H54 (cell line): ENCODE measurements around the gene EMID1.
"Not testable (repeated sequence)": the region's sequence is repeated elsewhere in the genome, so short reads cannot be mapped to it uniquely, and the experiment has no call there.

ENCODE experiments used
- DNase-seq: peaks from one replicate; pipeline ENCODE4 v3.0.0; 2011; ENCODE audit warnings: low spot score, mixed read lengths; ENCODE audit not compliant: insufficient read length
- FAIRE-seq: peaks from 3 replicates; lab custom pipeline; 2011; peaks lifted over from hg19 to GRCh38; lab: Jason Lieb, UNC
- POLR2A ChIP-seq: IDR thresholded peaks from 2 replicates; pipeline ENCODE4 v1.6.1; 2011; ENCODE audit warnings: low read depth, mild to moderate bottlenecking, low read length

Gene EMID1

GRCh38 chr22:29219881-29220670, 14.4 kb downstream of the EMID1 start:
- no peak for DNase-seq
- no peak for TF ChIP-seq POLR2A
- FAIRE-seq: no peak

- DNase-seq: no peak
- TF ChIP-seq POLR2A: no peak
- no peak for FAIRE-seq
Measured at GRCh38 chr22:29224121-29224858, 18.6 kb downstream of the EMID1 start.

GRCh38 chr22:29224859-29225410, 19.2 kb downstream of the EMID1 start:
- TF ChIP-seq POLR2A: no peak
- no peak for DNase-seq

GRCh38 chr22:29225422-29226090, 19.9 kb downstream of the EMID1 start:
- peak; percentile 35 for DNase-seq
- FAIRE-seq: no peak
- TF ChIP-seq POLR2A: no peak

More at GRCh38 chr22:29224859-29225410, 19.2 kb downstream of the EMID1 start:
- FAIRE-seq: no peak

- no peak for DNase-seq
- no peak for FAIRE-seq
- no peak for TF ChIP-seq POLR2A
Measured at GRCh38 chr22:29226351-29226981, 20.8 kb downstream of the EMID1 start.

GRCh38 chr22:29230972-29231875, 25.5 kb downstream of the EMID1 start:
- TF ChIP-seq POLR2A: no peak
- DNase-seq (no peak), FAIRE-seq (no peak)

- FAIRE-seq (no peak), DNase-seq (no peak)
- no peak for TF ChIP-seq POLR2A
Measured at GRCh38 chr22:29231971-29232959, 26.6 kb downstream of the EMID1 start.

- DNase-seq (no peak), FAIRE-seq (no peak)
- no peak for TF ChIP-seq POLR2A
Measured at GRCh38 chr22:29233277-29233877, 27.7 kb downstream of the EMID1 start.

- not testable (repeated sequence) for DNase-seq, FAIRE-seq
Measured at GRCh38 chr22:29240481-29240880, 34.8 kb downstream of the EMID1 start.

GRCh38 chr22:29243874-29244446, 38.3 kb downstream of the EMID1 start:
- no peak for TF ChIP-seq POLR2A
- no peak for FAIRE-seq
- DNase-seq: no peak
